ENCODE measurements around the gene STAMBP.
A peak's percentile ranks its signal among the peaks of the same experiment; 100 is the strongest.

The STAMBP gene

GRCh38 chr2:73908689-73909652 is 80.2 kb downstream of the STAMBP start:
- DNase-seq: no peak

GRCh38 chr2:73910873-73911547 is 82.2 kb downstream of the STAMBP start:
- DNase-seq: no peak

- no peak for DNase-seq
Observed at GRCh38 chr2:73911548-73912208, 82.9 kb downstream of the STAMBP start.

- DNase-seq: no peak
Observed at GRCh38 chr2:73913414-73914054, 84.8 kb downstream of the STAMBP start.

- DNase-seq: no peak
Observed at GRCh38 chr2:73914667-73915066, 85.9 kb downstream of the STAMBP start.

- DNase-seq: no peak
Observed at GRCh38 chr2:73915437-73915993, 86.8 kb downstream of the STAMBP start.

GRCh38 chr2:73916666-73917065 is 87.9 kb downstream of the STAMBP start:
- DNase-seq: no peak

- no peak for DNase-seq
Observed at GRCh38 chr2:73917296-73917695, 88.5 kb downstream of the STAMBP start.

GRCh38 chr2:73917696-73918207 is 89.0 kb downstream of the STAMBP start:
- no peak for DNase-seq

- DNase-seq: no peak
Observed at GRCh38 chr2:73918856-73919255, 90.1 kb downstream of the STAMBP start.

- DNase-seq: no peak
Observed at GRCh38 chr2:73919596-73920228, 91.0 kb downstream of the STAMBP start.

- DNase-seq: peak; percentile 1
Observed at GRCh38 chr2:73920577-73921545, 92.1 kb downstream of the STAMBP start.

- DNase-seq: no peak
Observed at GRCh38 chr2:73921581-73921980, 92.8 kb downstream of the STAMBP start.

GRCh38 chr2:73922681-73923080 is 93.9 kb downstream of the STAMBP start:
- no peak for DNase-seq
